IMR-90 (cell line): ENCODE measurements around the gene SLC17A3. TPM values are rescaled to one million over a fixed set of nuclear protein-coding genes. Genes with fewer than 3 reads are reported as not detected.

ENCODE experiments used
- ATAC-seq: fragments of 200-7000 bp; cut with Tn5 transposase; 2 replicates; pipeline ENCODE4 v1.9.1; 2020; ENCODE audit warnings: low read depth, mild to moderate bottlenecking, moderate library complexity
- BruUV-seq: library from RNA; stranded (reverse); fragments of 400-500 nt; replicated peaks from 2 replicates; lab custom pipeline; 2021; lab: Mats Ljungman, UMichigan
- CTCF ChIA-PET: fragments of 300-600 bp; formaldehyde crosslinking; extraction: SDS; loops from one replicate; lab custom pipeline; 2021; ENCODE audit warnings: antibody characterized with exemption; lab: Yijun Ruan, JAX
- POLR2A ChIA-PET: fragments of 300-600 bp; sonication (Branson Sonifier 250); formaldehyde crosslinking; loops from one replicate; lab custom pipeline; 2022; ENCODE audit warnings: antibody characterized with exemption; ENCODE audit not compliant: unreplicated experiment; lab: Charles Lee
- DNase-seq: peaks from one replicate; pipeline ENCODE4 v3.0.0; 2013
- H2AFZ ChIP-seq: replicated peaks from 2 replicates; pipeline ENCODE3; 2013; ENCODE audit warnings: low read length, mild to moderate bottlenecking; ENCODE audit not compliant: poor library complexity
- H2AK5ac ChIP-seq: 2 replicates; pipeline ENCODE4 v1.6.1; 2013; ENCODE audit warnings: low read depth, low read length, inconsistent platforms
- H2AK9ac ChIP-seq: replicated peaks from 2 replicates; pipeline ENCODE3; 2013; ENCODE audit warnings: mild to moderate bottlenecking, low read depth, low read length, moderate library complexity; ENCODE audit not compliant: poor library complexity
- H2BK120ac ChIP-seq: 2 replicates; pipeline ENCODE4 v1.6.1; 2013; ENCODE audit warnings: low read depth, low read length, inconsistent platforms
- H2BK15ac ChIP-seq: 3 replicates; pipeline ENCODE4 v1.6.1; 2013; ENCODE audit warnings: low read depth, low read length, inconsistent platforms
- H2BK20ac ChIP-seq: 2 replicates; pipeline ENCODE4 v1.6.1; 2013; ENCODE audit warnings: low read depth, mild to moderate bottlenecking, inconsistent platforms, low read length, moderate library complexity
- H2BK5ac ChIP-seq: 2 replicates; pipeline ENCODE4 v1.6.1; 2013; ENCODE audit warnings: mild to moderate bottlenecking, low read depth, low read length, inconsistent platforms; ENCODE audit not compliant: poor library complexity, severe bottlenecking
- H3K14ac ChIP-seq: replicated peaks from 2 replicates; pipeline ENCODE4 v1.6.1; 2013; ENCODE audit warnings: low read depth, low read length, inconsistent platforms
- H3K18ac ChIP-seq: 2 replicates; pipeline ENCODE4 v1.6.1; 2013; ENCODE audit warnings: low read depth, low read length, control low read depth
- H3K23ac ChIP-seq: 2 replicates; pipeline ENCODE4 v1.6.1; 2013; ENCODE audit warnings: low read depth, low read length, inconsistent platforms
- H3K27ac ChIP-seq: 2 replicates; pipeline ENCODE4 v1.5.1; 2013; ENCODE audit warnings: mild to moderate bottlenecking, control low read depth, low read length; ENCODE audit not compliant: insufficient read depth
- H3K27me3 ChIP-seq: 2 replicates; pipeline ENCODE4 v1.6.1; 2013; ENCODE audit warnings: low read length; ENCODE audit not compliant: control insufficient read depth, insufficient read depth
- H3K36me3 ChIP-seq: 2 replicates; pipeline ENCODE4 v1.6.1; 2013; ENCODE audit warnings: low read length, mixed read lengths; ENCODE audit not compliant: control insufficient read depth, insufficient read depth
- H3K4ac ChIP-seq: 2 replicates; pipeline ENCODE4 v1.6.1; 2013; ENCODE audit warnings: low read depth, low read length, inconsistent platforms
- H3K4me1 ChIP-seq: 2 replicates; pipeline ENCODE4 v1.6.1; 2013; ENCODE audit warnings: low read length, mixed read lengths; ENCODE audit not compliant: control insufficient read depth, insufficient read depth
- H3K4me2 ChIP-seq: 2 replicates; pipeline ENCODE4 v1.6.1; 2013; ENCODE audit warnings: low read depth, mild to moderate bottlenecking, control low read depth, low read length, moderate library complexity
- H3K4me3 ChIP-seq: 2 replicates; pipeline ENCODE4 v1.5.1; 2013; ENCODE audit warnings: low read depth, mild to moderate bottlenecking, control low read depth, low read length, moderate library complexity; ENCODE audit not compliant: insufficient read depth
- H3K56ac ChIP-seq: 2 replicates; pipeline ENCODE4 v1.6.1; 2013; ENCODE audit warnings: low read length, inconsistent platforms; ENCODE audit not compliant: insufficient read depth; ENCODE audit errors: extremely low read depth
- H3K79me1 ChIP-seq, 2 experiments: 2 replicates each; pipeline ENCODE4 v1.6.1; 2013; ENCODE audit warnings: low read length in 2 of 2, inconsistent platforms in 1 of 2, low read depth in 1 of 2
- H3K9ac ChIP-seq: 2 replicates; pipeline ENCODE4 v1.6.1; 2013; ENCODE audit warnings: low read depth, low read length, control low read depth
- H3K9me1 ChIP-seq: 2 replicates; pipeline ENCODE4 v1.6.1; 2013; ENCODE audit warnings: low read length, inconsistent platforms; ENCODE audit not compliant: insufficient read depth
- H3K9me3 ChIP-seq: 2 replicates; pipeline ENCODE4 v1.6.1; 2013; ENCODE audit warnings: low read length; ENCODE audit not compliant: control insufficient read depth, insufficient read depth
- H4K20me1 ChIP-seq: 2 replicates; pipeline ENCODE4 v1.6.1; 2013; ENCODE audit warnings: low read length, inconsistent platforms; ENCODE audit not compliant: insufficient read depth
- H4K5ac ChIP-seq: 2 replicates; pipeline ENCODE4 v1.6.1; 2013; ENCODE audit warnings: mild to moderate bottlenecking, low read depth, low read length, control low read depth
- H4K8ac ChIP-seq, 2 experiments: 2 replicates each; pipeline ENCODE4 v1.6.1; 2013; ENCODE audit warnings: low read depth in 2 of 2, low read length in 2 of 2, control low read depth in 1 of 2, inconsistent platforms in 1 of 2
- H4K91ac ChIP-seq: 2 replicates; pipeline ENCODE4 v1.6.1; 2013; ENCODE audit warnings: low read depth, low read length, inconsistent platforms; ENCODE audit not compliant: insufficient read depth
- BHLHE40 ChIP-seq: fragments of 150-350 bp; IDR thresholded peaks from 2 replicates; pipeline ENCODE4 v1.6.1; 2016; ENCODE audit warnings: mild to moderate bottlenecking, low read depth, low read length
- CEBPB ChIP-seq: IDR thresholded peaks from 2 replicates; pipeline ENCODE4 v1.6.1; 2012; ENCODE audit warnings: low read depth, low read length, improper control_type of control experiment
- CHD1 ChIP-seq: IDR thresholded peaks from 2 replicates; pipeline ENCODE4 v1.6.1; 2012; ENCODE audit warnings: low read depth, low read length, improper control_type of control experiment
- CTCF ChIP-seq: conservative IDR thresholded peaks from 2 replicates; pipeline ENCODE4 v1.5.1; 2012; ENCODE audit warnings: mild to moderate bottlenecking, low read depth, low read length, improper control_type of control experiment
- ELK1 ChIP-seq: fragments of 150-350 bp; IDR thresholded peaks from 2 replicates; pipeline ENCODE4 v1.6.1; 2016; ENCODE audit warnings: low read depth, mild to moderate bottlenecking, low read length, moderate library complexity, borderline replicate concordance
- FOS ChIP-seq: fragments of 150-350 bp; IDR thresholded peaks from 2 replicates; pipeline ENCODE4 v1.6.1; 2016; ENCODE audit warnings: low read depth, low read length
- MAFK ChIP-seq: IDR thresholded peaks from 2 replicates; pipeline ENCODE4 v1.6.1; 2012; ENCODE audit warnings: low read depth, low read length, improper control_type of control experiment
- MAZ ChIP-seq: IDR thresholded peaks from 2 replicates; pipeline ENCODE4 v1.6.1; 2012; ENCODE audit warnings: low read depth, mild to moderate bottlenecking, low read length, improper control_type of control experiment, moderate library complexity, borderline replicate concordance
- MXI1 ChIP-seq: IDR thresholded peaks from 2 replicates; pipeline ENCODE4 v1.6.1; 2012; ENCODE audit warnings: low read depth, mild to moderate bottlenecking, low read length, moderate library complexity, borderline replicate concordance
- NFE2L2 ChIP-seq: fragments of 150-350 bp; IDR thresholded peaks from 2 replicates; pipeline ENCODE4 v1.6.1; 2016; ENCODE audit warnings: low read depth, mild to moderate bottlenecking, low read length
- POLR2A ChIP-seq: IDR thresholded peaks from 2 replicates; pipeline ENCODE4 v1.6.1; 2012; ENCODE audit warnings: mild to moderate bottlenecking, low read depth, low read length
- RAD21 ChIP-seq: IDR thresholded peaks from 2 replicates; pipeline ENCODE4 v1.6.1; 2012; ENCODE audit warnings: low read length, improper control_type of control experiment
- RCOR1 ChIP-seq: IDR thresholded peaks from 2 replicates; pipeline ENCODE4 v1.6.1; 2012; ENCODE audit warnings: mild to moderate bottlenecking, low read length, improper control_type of control experiment; ENCODE audit not compliant: insufficient replicate concordance
- RFX5 ChIP-seq: IDR thresholded peaks from 2 replicates; pipeline ENCODE4 v1.8.0; 2012; ENCODE audit warnings: low read depth, mild to moderate bottlenecking, low read length, moderate library complexity
- SMC3 ChIP-seq: fragments of 150-350 bp; IDR thresholded peaks from 2 replicates; pipeline ENCODE4 v1.6.1; 2016; ENCODE audit warnings: low read depth, mild to moderate bottlenecking, antibody characterized with exemption, low read length, moderate library complexity
- USF2 ChIP-seq: fragments of 150-350 bp; IDR thresholded peaks from 2 replicates; pipeline ENCODE4 v1.6.1; 2017; ENCODE audit warnings: mild to moderate bottlenecking, antibody characterized with exemption, low read length, low read depth
- WGBS, 2 experiments: methylation state at CpG; one replicate each; pipeline versions ENCODE4 v1.1.5 to v1.1.7; 2013; ENCODE audit warnings: missing lambda C conversion rate in 2 of 2; ENCODE audit not compliant: insufficient read length in 1 of 2; ENCODE audit errors: extremely low coverage in 2 of 2; 5-methylcytosine and 5-hydroxymethylcytosine counted together
- dilution Hi-C: fragments of 300-500 bp; cut with HindIII; formaldehyde crosslinking; loops from one replicate; pipeline ENCODE4 v1.14.3; 2018; ENCODE audit warnings: low sequenced_read_pairs; ENCODE audit not compliant: unreplicated experiment
- in situ Hi-C: fragments of 300-500 bp; cut with MboI; formaldehyde crosslinking; loops from 3 replicates; pipeline ENCODE4 v1.14.3; 2019; ENCODE audit warnings: low sequenced_read_pairs, inconsistent platforms, mixed read lengths
- intact Hi-C: fragments of 100-400 bp; cut with micrococcal nuclease; formaldehyde crosslinking; loops from 2 replicates; pipeline ENCODE4 v1.10.0; 2022
- polyA plus RNA-seq, 3 experiments: library from polyadenylated mRNA; depleted of rRNA; stranded (reverse); fragments of >200 nt; gene quantifications; 2 replicates each; pipeline ENCODE4 v1.2.3, GENCODE V29; 2012; ENCODE audit warnings: low replicate concordance in 1 of 3
- total RNA-seq: library from RNA; depleted of rRNA; stranded (reverse); fragments of >200 nt; gene quantifications from 2 replicates; pipeline ENCODE4 v1.2.3, GENCODE V29; 2012

The SLC17A3 gene
- total and polyA plus RNA-seq, 2 of the 4 experiments (the other 2 are of a cell fraction): not detected

DNA sequence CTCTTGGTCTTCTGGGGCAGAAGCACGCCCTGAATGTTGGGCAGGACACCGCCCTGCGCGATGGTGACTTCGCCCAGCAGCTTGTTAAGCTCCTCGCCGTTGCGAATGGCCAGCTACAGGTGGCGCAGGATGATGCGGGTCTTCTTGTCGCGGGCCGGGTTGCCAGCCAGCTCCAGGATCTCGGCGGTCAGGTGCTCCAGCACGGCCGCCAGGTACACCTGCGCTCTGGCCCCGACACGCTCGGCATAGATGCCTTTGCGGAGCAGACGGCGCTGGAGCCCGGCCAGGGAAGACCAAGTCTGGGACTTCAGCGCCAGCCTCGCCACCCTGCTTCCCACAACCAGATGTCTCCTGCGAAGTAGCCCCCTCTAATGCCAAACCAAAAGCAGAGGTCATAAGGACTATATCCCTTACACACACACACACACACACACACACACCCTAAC is 8.0 kb upstream of the SLC17A3 start:
- ATAC-seq: no peak
- H2AFZ ChIP-seq: peak overlapping the region; percentile 23
- H2BK20ac ChIP-seq: no peak overlapping the region

More for the DNA sequence above, 8.0 kb upstream of the SLC17A3 start:
- intact Hi-C loops: no loop called here
- no peak overlapping the region for H4K5ac ChIP-seq
- DNase-seq: no peak
- no peak overlapping the region for H3K4me2 ChIP-seq
- dilution Hi-C loops: no loop called here
- no peak overlapping the region for H2BK15ac ChIP-seq
- H3K14ac ChIP-seq: no peak overlapping the region
- H3K23ac ChIP-seq: no peak overlapping the region
- H3K9ac ChIP-seq: no peak overlapping the region
- WGBS, 2 experiments: 27% methylated on average over 17 of the region's 28 CpGs; no CpG with 5 or more reads in 1 of the 2 experiments
- H2BK5ac ChIP-seq: no peak overlapping the region
- no TSS peak for BruUV-seq
- H3K36me3 ChIP-seq: no peaks in the 10 kb centered on the region
- no peaks in the 10 kb centered on the region for H3K27me3 ChIP-seq
- in situ Hi-C loops: no loop called here
- no peak overlapping the region for H3K4me3 ChIP-seq
- ChIA-PET CTCF (no interaction called here), POLR2A (no interaction called here)
- H3K4me1 ChIP-seq: no peaks in the 10 kb centered on the region
- H4K91ac ChIP-seq: no peak overlapping the region
- no peak overlapping the region for H3K4ac ChIP-seq
- no peak overlapping the region for H2BK120ac ChIP-seq
- no peak overlapping the region for H3K56ac ChIP-seq
- H4K8ac ChIP-seq: no peak overlapping the region
- H4K20me1 ChIP-seq: no peaks in the 10 kb centered on the region
- H3K18ac ChIP-seq: no peak overlapping the region
- H2AK5ac ChIP-seq: no peak overlapping the region
- H2AK9ac ChIP-seq: no peak overlapping the region
- no peak for TF ChIP-seq FOS
- no peak for TF ChIP-seq CTCF
- TF ChIP-seq ELK1: no peak
- no peak for TF ChIP-seq POLR2A
- no peak for TF ChIP-seq NFE2L2
- no peak for TF ChIP-seq CEBPB
- TF ChIP-seq RFX5: no peak
- TF ChIP-seq RAD21: no peak
- no peak for TF ChIP-seq MXI1
- TF ChIP-seq SMC3: no peak
- TF ChIP-seq BHLHE40: no peak
- no peak for TF ChIP-seq USF2
- no peak for TF ChIP-seq MAFK
- no peak for TF ChIP-seq CHD1
- no peak for TF ChIP-seq MAZ
- TF ChIP-seq RCOR1: no peak
- H3K27ac ChIP-seq: no peak overlapping the region
- no peaks in the 10 kb centered on the region for H3K79me1 ChIP-seq
- no peaks in the 10 kb centered on the region for H3K9me1 ChIP-seq
- H3K9me3 ChIP-seq: no peaks in the 10 kb centered on the region
